ENCODE measurements around the gene NDUFB6.
A peak's percentile ranks its signal among the peaks of the same experiment; 100 is the strongest.
"Not testable (repeated sequence)": the region's sequence is repeated elsewhere in the genome, so short reads cannot be mapped to it uniquely, and the experiment has no call there.

NDUFB6 gene

GRCh38 chr9:32572900-32573523 lies at the start of gene NDUFB6:
NDUFB6 (minus strand) TSS chr9:32573159; CDS start chr9:32573060, 99 bp downstream.
- peak; percentile 94 to 96 for DNase-seq

- DNase-seq = no peak
Observed at GRCh38 chr9:32618261-32618660, 45.3 kb upstream of the NDUFB6 start.

GRCh38 chr9:32606811-32607210 lies 33.9 kb upstream of the NDUFB6 start:
- no peak for DNase-seq

- DNase-seq = no peak
Observed at GRCh38 chr9:32603914-32604852, 31.2 kb upstream of the NDUFB6 start.

- DNase-seq = not testable (repeated sequence)
Observed at GRCh38 chr9:32599021-32599420, 26.1 kb upstream of the NDUFB6 start.

GRCh38 chr9:32596936-32597335 lies 24.0 kb upstream of the NDUFB6 start:
- no peak for DNase-seq

GRCh38 chr9:32596096-32596865 lies 23.3 kb upstream of the NDUFB6 start:
- no peak for DNase-seq

GRCh38 chr9:32590898-32591297 lies 17.9 kb upstream of the NDUFB6 start:
- no peak for DNase-seq

GRCh38 chr9:32590476-32590875 lies 17.5 kb upstream of the NDUFB6 start:
- DNase-seq = no peak

- DNase-seq = no peak
Observed at GRCh38 chr9:32589083-32589723, 16.2 kb upstream of the NDUFB6 start.

- no peak for DNase-seq
Observed at GRCh38 chr9:32587901-32588300, 14.9 kb upstream of the NDUFB6 start.

- no peak for DNase-seq
Observed at GRCh38 chr9:32584784-32585183, 11.8 kb upstream of the NDUFB6 start.

- peak in 1 of 2 experiments; percentile 28 for DNase-seq
Observed at GRCh38 chr9:32581512-32582143, 8.7 kb upstream of the NDUFB6 start.

- no peak for DNase-seq
Observed at GRCh38 chr9:32580631-32581300, 7.8 kb upstream of the NDUFB6 start.

- peak; percentile 83 to 84 for DNase-seq
Observed at GRCh38 chr9:32579706-32580331, 6.9 kb upstream of the NDUFB6 start.

GRCh38 chr9:32578976-32579375 lies 6.0 kb upstream of the NDUFB6 start:
- DNase-seq = no peak

- no peak for DNase-seq
Observed at GRCh38 chr9:32577316-32577715, 4.4 kb upstream of the NDUFB6 start.

GRCh38 chr9:32574858-32575257 lies 1.9 kb upstream of the NDUFB6 start:
- DNase-seq = no peak

- no peak for DNase-seq
Observed at GRCh38 chr9:32573821-32574220, 862 bp upstream of the NDUFB6 start.

GRCh38 chr9:32571969-32572899 lies 725 bp downstream of the NDUFB6 start:
- DNase-seq = peak; percentile 60 to 75
